A549 (cell line): ENCODE measurements around the gene P2RY8. TPM values are rescaled to one million over a fixed set of nuclear protein-coding genes. Genes with fewer than 3 reads are reported as not detected.

Source experiments
- ATAC-seq, 2 experiments: fragments of 200-7000 bp in 1 of 2; fragments of >200 bp in 1 of 2; cut with Nextera tagmentation in 1 of 2; cut with Tn5 transposase in 1 of 2; 3 replicates each; pipeline versions ENCODE4 v1.8.0 to v1.9.1; 2018 to 2020; ENCODE audit warnings: mild to moderate bottlenecking in 1 of 2, moderate library complexity in 1 of 2
- CTCF ChIA-PET: fragments of 300-600 bp; sonication (Branson Sonifier 250); formaldehyde crosslinking; extraction: SDS; loops from one replicate; lab custom pipeline; 2021; ENCODE audit warnings: antibody characterized with exemption, inconsistent platforms; lab: Yijun Ruan, JAX
- POLR2A ChIA-PET: fragments of 350-600 bp; formaldehyde crosslinking; extraction: SDS; loops from one replicate; lab custom pipeline; 2021; ENCODE audit warnings: antibody characterized with exemption, inconsistent platforms; lab: Yijun Ruan, JAX
- DNase-seq, 2 experiments: peaks; one replicate each; pipeline versions ENCODE4 v3.0.0 to v3.0.0-alpha.2; 2011 to 2016; ENCODE audit warnings: low read depth in 1 of 2, low spot score in 1 of 2
- FAIRE-seq: peaks from 2 replicates; lab custom pipeline; 2011; peaks lifted over from hg19 to GRCh38; lab: Jason Lieb, UNC
- H3K27ac ChIP-seq, 2 experiments: fragments of >200 bp; sonication (Bioruptor Twin); formaldehyde crosslinking; 3 replicates each; pipeline ENCODE4 v1.5.1; 2016 to 2017
- H3K4me1 ChIP-seq: fragments of >200 bp; sonication (Bioruptor Twin); formaldehyde crosslinking; 3 replicates; pipeline ENCODE4 v1.6.1; 2016
- H3K4me2 ChIP-seq: fragments of >200 bp; sonication (Bioruptor Twin); formaldehyde crosslinking; 3 replicates; pipeline ENCODE4 v1.6.1; 2016
- H3K4me3 ChIP-seq: fragments of >200 bp; sonication (Bioruptor Twin); formaldehyde crosslinking; 3 replicates; pipeline ENCODE4 v1.5.1; 2016
- H3K9me3 ChIP-seq: fragments of >200 bp; sonication (Bioruptor Twin); formaldehyde crosslinking; 3 replicates; pipeline ENCODE4 v1.6.1; 2016
- BHLHE40 ChIP-seq: IDR thresholded peaks from 2 replicates; pipeline ENCODE4 v1.6.1; 2012; ENCODE audit warnings: low read depth, low read length, inconsistent platforms
- CHD2 ChIP-seq: fragments of 150-350 bp; IDR thresholded peaks from 2 replicates; pipeline ENCODE4 v1.6.1; 2014; ENCODE audit warnings: low read length; ENCODE audit not compliant: partially characterized antibody
- CHD4 ChIP-seq: fragments of 200-600 bp; sonication (generic); IDR thresholded peaks from 2 replicates; pipeline ENCODE4 v1.6.1; 2016; ENCODE audit warnings: antibody characterized with exemption, mild to moderate bottlenecking, borderline replicate concordance
- CTCF ChIP-seq: fragments of >200 bp; sonication (Bioruptor Twin); formaldehyde crosslinking; IDR thresholded peaks from 3 replicates; pipeline ENCODE4 v1.5.1; 2016
- E2F6 ChIP-seq: IDR thresholded peaks from 2 replicates; pipeline ENCODE4 v1.6.1; 2012; ENCODE audit warnings: low read depth, borderline replicate concordance
- FOSB ChIP-seq: fragments of 250-450 bp; sonication (Bioruptor Pico); IDR thresholded peaks from 2 replicates; pipeline ENCODE4 v1.5.0; 2020; ENCODE audit warnings: mild to moderate bottlenecking, moderate library complexity
- FOSL2 ChIP-seq, 2 experiments: fragments of 450-650 bp in 1 of 2; fragments of >200 bp in 1 of 2; sonication (Bioruptor Twin) in 1 of 2; formaldehyde crosslinking; IDR thresholded peaks; 2 replicates each; pipeline versions ENCODE4 v1.5.0 to v1.6.1; 2016 to 2020; ENCODE audit warnings: mild to moderate bottlenecking in 1 of 2, moderate library complexity in 1 of 2
- HOXA7 ChIP-seq: fragments of 250-450 bp; sonication (Bioruptor Pico); IDR thresholded peaks from 2 replicates; pipeline ENCODE4 v1.5.0; 2020; ENCODE audit warnings: mild to moderate bottlenecking, moderate library complexity
- KDM5A ChIP-seq: fragments of 200-600 bp; sonication (generic); IDR thresholded peaks from 2 replicates; pipeline ENCODE4 v1.6.1; 2016; ENCODE audit warnings: antibody characterized with exemption, mild to moderate bottlenecking
- MAX ChIP-seq: IDR thresholded peaks from 2 replicates; pipeline ENCODE4 v1.6.1; 2012
- MAZ ChIP-seq: fragments of 150-350 bp; IDR thresholded peaks from 2 replicates; pipeline ENCODE4 v1.6.1; 2014; ENCODE audit warnings: antibody characterized with exemption, low read depth, low read length, borderline replicate concordance
- NFE2L2 ChIP-seq: fragments of 150-350 bp; conservative IDR thresholded peaks from 2 replicates; pipeline ENCODE4 v1.6.1; 2014; ENCODE audit warnings: low read length
- POLR2A ChIP-seq: IDR thresholded peaks from 2 replicates; pipeline ENCODE4 v1.6.1; 2012; ENCODE audit warnings: mild to moderate bottlenecking, low read length
- RAD21 ChIP-seq, 2 experiments: fragments of >200 bp in 1 of 2; sonication (Bioruptor Twin) in 1 of 2; formaldehyde crosslinking in 1 of 2; IDR thresholded peaks in 1 of 2; conservative IDR thresholded peaks in 1 of 2; 2 replicates in 1 of 2; 3 replicates in 1 of 2; pipeline ENCODE4 v1.6.1; 2012 to 2018; ENCODE audit warnings: inconsistent platforms in 1 of 2
- RCOR1 ChIP-seq: fragments of 150-350 bp; IDR thresholded peaks from 2 replicates; pipeline ENCODE4 v1.6.1; 2014; ENCODE audit warnings: antibody characterized with exemption, low read length, low read depth
- SREBF2 ChIP-seq: fragments of 450-650 bp; IDR thresholded peaks from 2 replicates; pipeline ENCODE4 v1.6.1; 2014; ENCODE audit warnings: mild to moderate bottlenecking, moderate library complexity
- TFCP2L1 ChIP-seq: fragments of 250-450 bp; sonication (Bioruptor Pico); IDR thresholded peaks from 2 replicates; pipeline ENCODE4 v1.5.0; 2021; ENCODE audit warnings: mild to moderate bottlenecking
- TP53 ChIP-seq: fragments of 250-450 bp; sonication (Bioruptor Pico); IDR thresholded peaks from 2 replicates; pipeline ENCODE4 v1.5.0; 2021; ENCODE audit warnings: mild to moderate bottlenecking, moderate library complexity
- ZC3H11A ChIP-seq: fragments of 450-650 bp; IDR thresholded peaks from 2 replicates; pipeline ENCODE4 v1.6.1; 2014; ENCODE audit warnings: antibody characterized with exemption, mild to moderate bottlenecking
- ZSCAN20 ChIP-seq: fragments of 250-450 bp; sonication (Bioruptor Pico); IDR thresholded peaks from 2 replicates; pipeline ENCODE4 v1.8.0; 2022; ENCODE audit warnings: mild to moderate bottlenecking, moderate library complexity
- WGBS: methylation state at CpG from one replicate; pipeline ENCODE4 v1.1.6; 2017; ENCODE audit errors: missing lambda C conversion rate; 5-methylcytosine and 5-hydroxymethylcytosine counted together
- polyA plus RNA-seq, 4 experiments: library from polyadenylated mRNA; depleted of rRNA in 3 of 4; stranded (reverse); fragments of >200 nt; fragmentation: RNase III in 1 of 4; extraction: RNeasy Plus Mini Kit Qiagen cat#74134 plus additional on column Dnase treatment in 1 of 4; gene quantifications; 2 replicates in 3 of 4; 3 replicates in 1 of 4; pipeline ENCODE4 v1.2.3, GENCODE V29; 2011 to 2017
- TF ChIP-seq, protein P1 (sequence below): fragments of 250-450 bp; sonication (Bioruptor Pico); IDR thresholded peaks from 2 replicates; pipeline ENCODE4 v1.5.0; 2020; ENCODE audit warnings: low read depth, mild to moderate bottlenecking, moderate library complexity

P2RY8 gene
- polyA plus RNA-seq, 2 of the 4 experiments (the other 2 are of a cell fraction) = not detected

- ATAC-seq (no peak), DNase-seq (no peak), FAIRE-seq (no peak)
- Histone ChIP-seq H3K4me2 (no peak overlapping the region), H3K9me3 (no peaks in the 10 kb centered on the region), H3K4me3 (no peak overlapping the region), H3K4me1 (no peaks in the 10 kb centered on the region), H3K27ac (no peak overlapping the region)
- ChIA-PET CTCF (no interaction called here), POLR2A (no interaction called here)
- 73% methylated on average over 12 of the region's 12 CpGs for WGBS
- TF ChIP-seq E2F6 = no peak
- no peak for TF ChIP-seq NFE2L2
- TF ChIP-seq TFCP2L1 (CRISPR knock-in tag) = no peak
- TF ChIP-seq TP53 (CRISPR knock-in tag) = no peak
- TF ChIP-seq CTCF = no peak
- no peak for TF ChIP-seq SREBF2
- TF ChIP-seq FOSL2 (IDR thresholded peaks at IDR 0.05) = no peak
- no peak for TF ChIP-seq FOSL2 (CRISPR knock-in tag; IDR thresholded peaks at IDR 0.05)
- TF ChIP-seq ZC3H11A = no peak
- TF ChIP-seq CHD2 = no peak
Observed at GRCh38 chrX:1496076-1496475, 40.9 kb downstream of the P2RY8 start.

DNA sequence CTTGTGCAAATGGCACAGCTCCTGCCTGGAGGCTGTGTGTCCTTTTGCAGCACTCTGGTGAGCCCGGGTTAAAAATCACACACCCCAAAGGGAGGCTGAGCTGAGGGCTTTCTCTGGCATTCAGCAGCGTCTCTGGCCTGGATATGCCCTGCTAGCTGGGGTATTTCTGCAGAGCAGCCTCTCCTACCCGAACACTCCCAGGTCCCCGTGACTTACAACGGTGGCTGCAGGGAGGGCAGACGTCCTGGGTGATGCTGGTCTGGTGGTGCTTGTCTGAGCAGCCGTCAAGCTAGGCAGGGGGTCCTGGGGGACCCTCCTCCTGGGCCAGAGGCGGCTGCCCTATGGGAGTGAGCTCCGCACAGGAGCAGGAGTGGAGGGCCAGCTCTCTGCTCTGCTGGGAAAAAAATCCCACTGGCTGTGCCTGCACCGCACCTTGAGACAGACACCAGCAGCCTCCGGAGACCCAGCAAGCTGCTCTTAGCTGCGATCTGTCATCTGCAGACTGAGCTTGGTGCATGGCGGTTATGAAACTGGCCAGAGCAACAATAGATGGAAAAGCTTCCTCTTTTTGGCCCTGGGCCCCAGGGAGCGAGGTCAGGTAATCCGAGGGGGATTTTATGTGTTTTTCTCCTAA lies 43.0 kb downstream of the P2RY8 start:
- FAIRE-seq (no peak), ATAC-seq (peak; percentile 48 to 60; a peak in 4 of 6 replicates), DNase-seq (no peak)
- Histone ChIP-seq H3K9me3 (peaks cover 4% of the 10 kb centered on the region; the same call in 1 of the 3 replicates), H3K4me3 (no peak overlapping the region), H3K27ac (no peak overlapping the region), H3K4me2 (no peak overlapping the region), H3K4me1 (no peaks in the 10 kb centered on the region)
- 86% methylated on average over 9 of the region's 15 CpGs for WGBS
- TF ChIP-seq RAD21 (conservative IDR thresholded peaks at IDR 0.05 in 1 of 2, IDR thresholded peaks at IDR 0.05 in 1 of 2) = no peak
- no peak for TF ChIP-seq KDM5A
- no peak for TF ChIP-seq MAX
- TF ChIP-seq FOSB = no peak
- no peak for TF ChIP-seq CHD2
- no peak for TF ChIP-seq ZSCAN20 (CRISPR knock-in tag)
- TF ChIP-seq MAZ = no peak
- ChIA-PET POLR2A (no interaction called here), CTCF (no interaction called here)

DNA sequence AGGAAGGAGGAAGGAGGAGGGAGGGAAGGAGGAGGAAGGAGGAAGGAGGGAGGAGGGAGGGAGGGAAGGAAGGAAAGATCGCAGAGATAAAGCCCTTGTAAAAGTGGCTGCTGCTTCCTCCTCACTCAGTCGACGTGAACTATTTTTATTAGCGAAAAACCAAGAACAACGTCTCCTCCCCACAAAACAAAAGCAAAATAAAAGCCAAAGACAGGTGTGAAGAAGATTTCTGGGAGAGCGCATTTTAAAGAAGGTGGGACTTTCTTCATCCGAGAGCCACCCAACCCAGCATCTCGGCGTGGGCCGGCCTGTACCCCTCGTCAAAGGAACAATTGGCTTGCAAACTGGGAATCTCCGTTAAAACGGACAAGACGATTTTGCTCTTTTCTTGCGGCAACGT lies 43.6 kb downstream of the P2RY8 start:
- Histone ChIP-seq H3K4me2 (no peak overlapping the region), H3K4me1 (no peaks in the 10 kb centered on the region), H3K27ac (no peak overlapping the region), H3K4me3 (no peak overlapping the region), H3K9me3 (peaks cover 5% of the 10 kb centered on the region; the same call in 1 of the 3 replicates)
- ChIA-PET POLR2A (no interaction called here), CTCF (no interaction called here)
- DNase-seq = no peak
- no peak for ATAC-seq
- WGBS = 66% methylated on average over 16 of the region's 16 CpGs
- TF ChIP-seq CHD4 (no peak), RCOR1 (no peak), E2F6 (no peak), FOSB (no peak), RAD21 (conservative IDR thresholded peaks at IDR 0.05 in 1 of 2, IDR thresholded peaks at IDR 0.05 in 1 of 2) (no peak), BHLHE40 (no peak), NFE2L2 (no peak), HOXA7 (CRISPR knock-in tag) (no peak), SREBF2 (no peak), MAZ (no peak), POLR2A (no peak)
- TF ChIP-seq, protein P1, sequence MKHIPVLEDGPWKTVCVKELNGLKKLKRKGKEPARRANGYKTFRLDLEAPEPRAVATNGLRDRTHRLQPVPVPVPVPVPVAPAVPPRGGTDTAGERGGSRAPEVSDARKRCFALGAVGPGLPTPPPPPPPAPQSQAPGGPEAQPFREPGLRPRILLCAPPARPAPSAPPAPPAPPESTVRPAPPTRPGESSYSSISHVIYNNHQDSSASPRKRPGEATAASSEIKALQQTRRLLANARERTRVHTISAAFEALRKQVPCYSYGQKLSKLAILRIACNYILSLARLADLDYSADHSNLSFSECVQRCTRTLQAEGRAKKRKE (CRISPR knock-in tag) = no peak
- no peak for FAIRE-seq
